Cardiac fibroblast (primary cell): ENCODE results near the gene PINK1.

Experiments used
- DNase-seq, 2 donors: peaks; one replicate each; pipeline versions ENCODE4 v3.0.0 to v3.0.0-alpha.2; 2010; ENCODE audit warnings: low read depth in 2 of 2
- H3K4me3 ChIP-seq, 2 donors: replicated peaks in 1 of 2; 1 replicate in 1 of 2; 2 replicates in 1 of 2; pipeline ENCODE4 v1.5.1; 2011; ENCODE audit warnings: low read depth in 2 of 2, low read length in 2 of 2, mild to moderate bottlenecking in 2 of 2, moderate library complexity in 1 of 2
- CTCF ChIP-seq: IDR thresholded peaks from one replicate; pipeline ENCODE4 v1.5.1; 2011; ENCODE audit warnings: low read depth, mild to moderate bottlenecking, low read length, inconsistent platforms

PINK1 gene

GRCh38 chr1:20618550-20618949 is 14.7 kb upstream of the PINK1 start:
- no peak for TF ChIP-seq CTCF
- no peak overlapping the region for H3K4me3 ChIP-seq
- no peak for DNase-seq

GRCh38 chr1:20619999-20620398 is 13.3 kb upstream of the PINK1 start:
- H3K4me3 ChIP-seq = no peak overlapping the region
- TF ChIP-seq CTCF = no peak
- DNase-seq = no peak

- H3K4me3 ChIP-seq = no peak overlapping the region
- DNase-seq = no peak
- no peak for TF ChIP-seq CTCF
These were observed 12.2 kb upstream of the PINK1 start for GRCh38 chr1:20621012-20621411.

- no peak overlapping the region for H3K4me3 ChIP-seq
- TF ChIP-seq CTCF = no peak
- DNase-seq = no peak
These were observed 8.5 kb upstream of the PINK1 start for GRCh38 chr1:20624709-20625108.

- TF ChIP-seq CTCF = no peak
- no peak for DNase-seq
These were observed 7.8 kb upstream of the PINK1 start for GRCh38 chr1:20625176-20626097.

GRCh38 chr1:20626098-20626427 is 7.2 kb upstream of the PINK1 start:
- TF ChIP-seq CTCF = no peak
- no peak overlapping the region for H3K4me3 ChIP-seq
- DNase-seq = no peak

More at GRCh38 chr1:20625176-20626097, 7.8 kb upstream of the PINK1 start:
- no peak overlapping the region for H3K4me3 ChIP-seq

- no peak for DNase-seq
- no peak for TF ChIP-seq CTCF
These were observed 6.7 kb upstream of the PINK1 start for GRCh38 chr1:20626524-20626923.

More at GRCh38 chr1:20626524-20626923, 6.7 kb upstream of the PINK1 start:
- H3K4me3 ChIP-seq = no peak overlapping the region
